GM18505 (cell line): ENCODE results near the gene PDCD6IP.
"Not testable (repeated sequence)": the region's sequence is repeated elsewhere in the genome, so short reads cannot be mapped to it uniquely, and the experiment has no call there.

Source experiments
- ATAC-seq: cut with Tn5 transposase; IDR thresholded peaks from one replicate; pipeline ENCODE4 v1.9.1; 2021; ENCODE audit not compliant: unreplicated experiment
- POLR2A ChIP-seq: IDR thresholded peaks from 4 replicates; pipeline ENCODE4 v1.6.1; 2011; ENCODE audit warnings: borderline replicate concordance; ENCODE audit not compliant: insufficient read depth, insufficient read length; ENCODE audit errors: extremely low read depth

Gene PDCD6IP

DNA sequence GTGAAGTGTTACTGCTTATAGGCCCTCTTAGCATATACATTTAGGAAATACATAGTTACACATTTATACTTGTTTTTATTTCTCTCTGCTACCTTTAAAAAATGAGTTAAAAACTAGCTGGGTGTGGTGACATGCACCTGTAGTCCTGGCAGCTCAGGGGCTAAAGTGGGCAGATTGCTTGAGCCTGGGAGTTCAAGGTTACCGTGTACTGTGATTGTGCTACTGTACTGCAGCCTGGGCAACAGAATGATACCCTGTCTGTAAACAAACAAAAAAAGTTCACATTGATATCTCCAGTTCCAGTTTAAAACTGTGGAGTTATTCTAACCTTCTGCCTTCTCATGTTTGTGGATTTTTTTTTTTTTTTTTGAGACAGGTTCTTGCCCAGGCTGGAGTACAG is 12.1 kb downstream of the PDCD6IP start:
- no peak for ATAC-seq
- TF ChIP-seq POLR2A: no peak

DNA sequence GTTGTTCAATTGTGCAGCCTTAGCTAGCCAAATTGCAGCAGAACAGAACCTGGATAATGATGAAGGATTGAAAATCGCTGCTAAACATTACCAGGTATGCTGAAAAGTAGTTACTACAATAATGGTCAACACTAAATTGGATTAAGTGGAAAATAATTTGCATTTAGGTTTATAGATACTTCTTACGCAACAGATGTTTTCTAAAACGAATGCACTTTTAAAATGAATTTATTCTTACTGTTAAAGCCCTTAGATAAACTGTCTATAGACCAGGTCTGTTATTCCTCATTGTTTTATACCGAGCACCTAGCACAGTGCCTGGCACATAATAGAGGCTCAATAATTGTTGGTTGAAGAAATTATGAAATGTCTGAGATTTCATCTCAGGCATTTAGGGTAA is 23.6 kb downstream of the PDCD6IP start:
- no peak for TF ChIP-seq POLR2A
- no peak for ATAC-seq

DNA sequence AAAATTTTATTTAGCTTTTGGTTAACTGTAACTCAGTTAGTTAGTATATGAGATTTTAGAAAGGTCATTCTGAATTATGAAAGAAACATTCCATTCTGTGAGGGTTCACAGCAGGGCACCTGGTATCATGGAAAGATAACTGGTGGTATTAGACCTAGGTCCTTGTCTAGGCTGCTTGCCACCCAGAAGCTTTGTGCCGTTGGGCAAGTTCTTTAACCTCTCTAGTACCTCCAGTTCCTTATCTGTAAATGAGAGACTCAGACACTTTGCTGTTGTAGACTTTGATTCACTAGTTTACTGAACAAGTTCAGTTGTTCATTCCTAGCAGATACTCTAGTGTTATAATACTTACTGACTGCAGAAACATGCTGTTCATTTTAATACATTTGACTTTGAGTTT is 25.4 kb downstream of the PDCD6IP start:
- no peak for TF ChIP-seq POLR2A
- no peak for ATAC-seq

DNA sequence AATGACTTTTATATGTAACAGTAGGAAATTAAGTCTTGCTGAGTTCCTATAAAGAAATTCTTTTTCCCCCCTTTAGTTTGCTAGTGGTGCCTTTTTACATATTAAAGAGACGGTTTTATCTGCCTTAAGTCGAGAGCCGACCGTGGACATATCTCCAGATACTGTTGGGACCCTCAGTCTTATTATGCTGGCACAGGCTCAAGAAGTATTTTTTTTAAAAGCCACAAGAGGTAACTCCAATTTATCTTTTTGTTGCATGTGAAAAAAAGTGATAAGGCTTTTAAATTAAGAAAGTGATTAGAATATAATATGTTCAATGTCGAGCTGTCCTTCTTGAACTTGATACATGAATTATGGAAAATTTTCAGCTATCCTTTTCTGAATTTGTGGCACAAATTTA is 26.7 kb downstream of the PDCD6IP start:
- TF ChIP-seq POLR2A: no peak
- no peak for ATAC-seq

DNA sequence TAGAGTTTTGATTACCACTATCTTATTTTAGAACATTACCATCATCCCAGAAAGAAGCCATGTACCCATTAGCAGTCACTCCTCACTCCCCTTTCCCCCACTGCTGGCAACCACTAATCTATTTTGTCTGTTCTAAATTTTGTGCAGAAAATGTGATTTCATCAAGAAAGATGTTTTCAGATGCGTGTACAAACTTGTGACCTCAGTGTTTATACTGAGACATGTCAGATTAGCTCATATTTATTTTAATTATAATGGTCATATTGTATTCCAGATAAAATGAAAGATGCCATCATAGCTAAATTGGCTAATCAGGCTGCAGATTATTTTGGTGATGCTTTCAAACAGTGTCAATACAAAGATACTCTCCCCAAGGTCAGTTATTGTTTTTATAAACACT is 27.8 kb downstream of the PDCD6IP start:
- no peak for ATAC-seq

DNA sequence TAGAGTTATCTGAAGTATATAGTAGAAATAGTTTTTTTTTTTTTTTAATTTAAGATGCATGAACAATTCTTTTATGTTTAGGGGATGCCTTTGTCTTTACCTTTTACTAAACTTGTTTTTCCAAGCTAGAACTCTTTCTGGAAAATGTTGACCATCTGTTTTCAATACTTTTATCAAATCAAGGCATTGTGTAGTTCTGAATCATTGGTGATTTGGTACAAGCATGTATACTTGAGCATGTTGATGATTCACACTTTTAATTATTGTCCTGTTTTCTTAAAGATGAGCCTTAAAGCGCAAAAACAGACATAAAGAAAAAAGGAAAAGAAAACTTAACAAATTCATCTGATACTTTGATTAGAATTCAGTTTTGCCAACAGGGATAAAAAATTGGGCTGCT is 28.3 kb downstream of the PDCD6IP start:
- ATAC-seq: no peak
- no peak for TF ChIP-seq POLR2A

More for the DNA sequence above, 27.8 kb downstream of the PDCD6IP start:
- no peak for TF ChIP-seq POLR2A

DNA sequence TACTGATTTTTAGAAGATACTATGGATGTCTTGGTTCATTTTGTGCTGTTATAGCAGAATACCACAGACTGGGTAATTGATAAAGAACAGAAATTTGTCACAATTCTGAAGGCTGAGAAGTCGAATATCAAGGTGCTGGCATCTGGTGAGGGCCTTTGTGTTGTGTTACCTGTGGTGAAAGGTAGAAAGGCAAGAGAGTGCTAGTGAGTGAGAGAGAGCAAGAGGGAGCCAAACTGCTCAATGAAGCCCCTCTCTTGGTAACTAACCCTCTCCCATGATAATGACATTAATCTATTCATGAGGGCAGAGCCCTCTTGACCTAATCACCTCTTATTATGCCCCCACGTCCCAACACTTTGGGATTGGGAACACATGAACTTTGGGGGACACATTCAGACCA is 31.3 kb downstream of the PDCD6IP start:
- no peak for TF ChIP-seq POLR2A
- ATAC-seq: no peak

DNA sequence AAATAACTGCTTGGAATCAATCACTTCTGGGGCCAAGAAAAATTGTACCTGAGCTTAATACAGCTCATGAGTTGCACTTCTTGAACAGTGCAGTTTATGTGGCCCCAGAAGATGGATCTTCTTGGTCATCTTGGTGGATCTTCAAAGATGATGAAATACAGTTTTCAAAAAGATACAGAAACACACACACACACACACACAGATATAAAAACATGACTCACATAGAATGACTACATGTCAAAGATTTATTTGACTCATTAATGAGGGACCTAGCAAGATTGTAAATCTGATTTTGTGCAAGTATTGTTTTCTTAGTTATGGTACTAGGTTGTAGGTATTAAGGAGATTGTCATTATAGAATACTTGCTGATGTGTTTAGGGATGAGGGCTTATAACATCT is 32.6 kb downstream of the PDCD6IP start:
- TF ChIP-seq POLR2A: no peak
- no peak for ATAC-seq

DNA sequence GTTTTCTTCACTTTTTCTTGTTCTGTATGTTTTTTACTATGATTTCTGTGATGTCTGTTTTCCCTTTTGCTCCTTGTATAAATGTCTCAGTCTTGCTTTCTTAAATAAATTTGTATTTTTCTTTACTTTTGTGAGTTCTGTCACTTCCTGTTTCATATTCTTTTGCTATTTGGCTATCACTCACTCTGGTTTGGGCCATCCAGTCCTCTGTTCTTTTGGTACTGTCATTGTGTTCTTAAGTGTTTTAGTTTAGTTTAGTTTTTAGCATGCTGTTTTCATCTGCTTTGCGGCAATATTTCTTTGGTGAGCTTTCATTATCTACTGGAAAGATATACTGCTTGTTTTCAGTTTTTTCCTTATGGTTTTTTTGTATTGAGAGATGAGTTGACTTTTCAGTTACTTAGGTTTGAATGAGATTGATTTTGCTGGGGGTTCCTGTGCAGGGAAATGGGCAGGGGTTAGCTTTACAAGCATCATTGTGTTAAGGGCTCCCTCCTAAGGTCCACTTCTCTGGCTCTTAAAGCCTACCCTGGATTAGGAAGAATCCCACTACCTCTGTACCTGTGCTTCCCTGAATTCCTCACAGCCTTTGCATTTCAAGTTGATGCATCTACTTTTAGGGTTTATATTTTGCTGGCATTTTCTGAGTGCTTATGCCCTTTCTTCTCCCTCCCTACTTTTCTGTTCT is 35.1 kb downstream of the PDCD6IP start:
- ATAC-seq: no peak
- TF ChIP-seq POLR2A: no peak

DNA sequence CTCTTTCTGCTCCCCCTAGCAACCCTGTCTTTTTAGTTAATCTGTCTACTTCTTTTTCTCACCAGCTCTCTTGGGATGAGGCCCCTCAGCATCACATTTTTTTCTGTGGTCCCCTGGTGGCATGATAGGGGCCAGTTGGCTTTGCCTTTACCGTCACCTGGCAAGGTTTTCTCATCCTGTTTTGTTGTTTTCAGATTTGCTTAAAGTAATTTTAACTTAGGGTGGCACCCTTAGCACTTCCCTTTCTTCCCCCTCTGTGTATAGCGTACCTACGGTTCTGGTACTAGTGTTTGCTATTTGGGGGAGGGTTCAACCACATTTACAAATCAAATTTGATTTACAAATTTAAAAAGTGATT is 35.6 kb downstream of the PDCD6IP start:
- no peak for TF ChIP-seq POLR2A
- no peak for ATAC-seq

DNA sequence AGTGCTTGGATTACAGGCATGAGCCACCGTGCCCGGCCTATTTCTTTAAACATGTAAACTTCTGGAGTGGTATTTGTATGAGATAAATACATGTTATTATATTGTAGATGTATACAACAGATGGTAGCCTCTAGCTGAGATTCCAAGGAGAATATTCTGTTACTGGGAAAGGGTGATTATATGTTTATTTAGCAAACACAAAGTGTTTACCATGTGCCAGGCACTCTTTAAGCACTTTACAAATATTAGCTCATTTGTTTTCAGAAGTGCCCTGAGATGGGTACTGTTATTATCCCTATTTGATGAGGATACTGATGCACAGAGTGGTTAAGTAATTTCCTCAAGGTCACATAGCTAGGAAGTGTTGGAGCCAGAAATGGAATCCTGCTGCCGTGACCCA is 38.8 kb downstream of the PDCD6IP start:
- ATAC-seq: not testable (repeated sequence)

DNA sequence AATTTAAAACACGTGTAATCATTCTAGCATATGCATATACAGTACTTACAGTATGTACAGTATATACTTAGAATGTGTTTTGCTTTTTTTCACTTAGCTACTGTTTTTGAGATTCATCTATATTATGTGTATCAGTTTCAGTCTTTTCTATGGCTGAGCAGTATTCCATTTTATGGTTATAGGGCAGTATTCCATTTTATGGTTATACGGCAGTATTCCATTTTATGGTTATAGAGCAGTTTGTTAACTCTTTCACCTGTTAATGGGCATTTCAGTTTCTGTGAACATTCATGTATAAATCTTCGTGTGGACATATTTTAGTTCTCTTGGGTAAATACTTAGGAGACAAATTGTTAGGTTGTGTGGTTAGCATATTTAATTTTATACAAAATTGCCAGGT is 40.9 kb downstream of the PDCD6IP start:
- no peak for TF ChIP-seq POLR2A
- ATAC-seq: no peak

DNA sequence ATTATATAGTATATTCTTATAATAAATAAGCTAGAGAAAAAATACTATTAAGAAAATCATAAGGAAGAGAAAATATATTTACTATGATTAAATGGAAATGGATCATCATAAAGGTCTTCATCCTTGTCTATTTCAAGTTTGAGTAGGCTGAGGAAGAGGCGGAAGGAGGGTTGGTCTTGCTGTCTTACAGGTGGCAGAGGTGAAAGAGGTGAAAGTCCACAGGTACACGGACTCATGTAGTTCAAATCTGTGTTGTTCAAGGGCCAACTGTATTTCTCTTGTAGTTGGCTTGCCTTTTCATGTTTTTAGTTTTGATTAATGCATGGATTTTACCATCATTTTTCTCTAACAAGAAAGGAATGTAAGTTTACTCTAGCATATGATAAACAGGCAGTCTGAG is 41.7 kb downstream of the PDCD6IP start:
- no peak for TF ChIP-seq POLR2A
- ATAC-seq: no peak

DNA sequence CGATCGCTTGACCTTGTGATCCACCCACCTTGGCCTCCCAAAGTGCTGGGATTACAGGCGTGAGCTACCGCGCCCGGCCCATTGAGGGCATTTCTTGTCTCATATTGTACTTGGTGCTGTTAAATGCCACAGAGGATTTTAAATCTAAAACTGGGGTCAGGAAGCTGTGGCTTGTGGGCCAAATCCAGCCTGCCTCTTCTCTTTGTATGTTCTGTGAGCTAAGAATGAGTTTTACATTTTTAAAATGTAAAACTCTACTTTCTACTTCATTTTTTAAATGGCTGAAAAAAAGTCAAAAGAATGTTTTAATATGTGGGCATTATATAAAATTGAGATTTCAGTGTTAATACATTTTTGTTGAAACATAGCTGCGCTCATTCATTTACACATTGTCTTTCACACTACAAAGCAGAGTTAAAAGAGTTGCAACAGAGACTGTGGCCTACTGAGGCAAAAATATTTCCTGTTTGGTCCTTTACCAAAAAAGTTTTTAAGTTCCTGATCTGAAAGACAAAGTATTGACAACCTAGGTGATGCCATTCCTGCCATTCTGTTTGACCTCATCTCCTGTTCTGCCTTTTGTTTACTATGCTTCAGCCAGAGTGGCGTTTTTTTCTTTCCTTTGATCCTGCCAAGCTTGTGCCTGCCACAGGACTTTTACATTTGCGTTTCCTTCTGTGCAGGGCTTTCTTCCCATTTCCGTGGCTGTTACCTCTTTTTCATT is 50.4 kb downstream of the PDCD6IP start:
- ATAC-seq: no peak
- TF ChIP-seq POLR2A: no peak

DNA sequence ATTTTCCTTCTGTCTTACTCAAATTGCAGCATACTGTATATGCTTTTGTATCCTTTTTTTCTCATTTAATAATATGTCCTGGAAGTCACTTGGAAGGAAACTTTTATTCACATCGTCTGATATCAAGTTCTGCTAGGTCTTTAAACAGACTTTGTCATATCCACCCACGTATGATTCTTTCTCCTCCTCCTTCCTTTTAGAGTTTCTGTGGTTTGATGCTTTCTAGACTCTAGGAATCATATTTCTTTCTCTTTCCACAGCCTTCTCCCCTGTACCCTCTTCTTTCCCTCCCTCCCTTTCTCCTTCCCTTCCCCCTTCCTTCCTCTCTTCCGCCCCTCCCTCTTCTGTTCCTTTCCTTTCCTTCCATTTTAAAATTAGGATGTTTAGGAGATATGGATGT is 52.2 kb downstream of the PDCD6IP start:
- not testable (repeated sequence) for ATAC-seq

DNA sequence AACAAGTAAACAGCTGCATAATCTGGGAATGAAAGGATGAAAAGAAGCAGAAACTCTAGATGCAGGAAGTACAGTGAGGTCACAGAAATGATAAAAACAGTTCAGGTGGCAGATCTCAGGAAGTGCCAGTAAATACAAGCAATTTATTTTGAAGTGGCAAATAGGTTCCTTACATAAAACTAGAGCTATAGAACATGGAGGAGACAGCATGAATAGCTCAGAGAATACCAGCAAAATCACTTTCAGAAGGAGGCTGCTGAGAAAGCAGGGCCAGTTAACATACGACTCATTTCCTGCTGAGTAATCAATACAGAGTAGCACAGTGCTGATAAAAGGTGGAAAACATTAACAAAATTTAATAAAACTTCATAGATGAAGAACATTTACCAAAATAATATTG is 57.0 kb downstream of the PDCD6IP start:
- ATAC-seq: not testable (repeated sequence)
